HG02970 (cell line): ENCODE data around the gene SNRNP200.

Source experiments
- ATAC-seq: cut with Tn5 transposase; IDR thresholded peaks from one replicate; pipeline ENCODE4 v1.9.1; 2021; ENCODE audit warnings: mild to moderate bottlenecking, moderate library complexity, moderate number of reproducible peaks; ENCODE audit not compliant: unreplicated experiment, low FRiP score

Gene SNRNP200

DNA sequence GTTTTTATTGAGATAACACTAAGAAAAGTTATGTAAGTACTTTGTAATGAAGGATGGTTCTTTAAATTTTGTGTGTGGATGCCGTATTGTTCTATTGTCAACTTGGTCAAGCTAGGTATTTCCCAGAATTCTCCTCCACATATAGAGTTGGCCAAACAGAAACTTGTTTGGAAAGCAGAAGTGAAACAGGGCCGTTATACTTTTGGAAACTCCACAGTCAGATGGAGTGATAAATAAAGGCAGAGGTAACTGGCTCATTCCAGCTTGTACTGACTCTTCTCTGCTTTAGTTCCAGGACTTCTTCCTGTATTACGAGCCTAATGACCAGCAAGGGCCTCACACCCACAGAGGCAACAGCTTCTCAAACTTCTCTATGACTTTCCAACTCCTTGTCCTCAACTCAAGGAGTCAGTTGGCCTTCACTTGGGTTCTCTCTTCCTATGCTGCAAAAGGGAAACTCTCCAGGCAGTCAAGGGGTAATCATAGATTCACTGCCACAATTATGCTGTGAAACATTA, 80.3 kb downstream of the SNRNP200 start:
- no peak for ATAC-seq
